SIG-M5 treated with dmso at 0.1 percent for 504 hours (cell line): Measurements from ENCODE around the gene DHX58.

Experiments
- DNase-seq: peaks from one replicate; lab custom pipeline; 2025; ENCODE audit not compliant: unreplicated experiment; lab: John Stamatoyannopoulos, UW

The DHX58 gene

DNA sequence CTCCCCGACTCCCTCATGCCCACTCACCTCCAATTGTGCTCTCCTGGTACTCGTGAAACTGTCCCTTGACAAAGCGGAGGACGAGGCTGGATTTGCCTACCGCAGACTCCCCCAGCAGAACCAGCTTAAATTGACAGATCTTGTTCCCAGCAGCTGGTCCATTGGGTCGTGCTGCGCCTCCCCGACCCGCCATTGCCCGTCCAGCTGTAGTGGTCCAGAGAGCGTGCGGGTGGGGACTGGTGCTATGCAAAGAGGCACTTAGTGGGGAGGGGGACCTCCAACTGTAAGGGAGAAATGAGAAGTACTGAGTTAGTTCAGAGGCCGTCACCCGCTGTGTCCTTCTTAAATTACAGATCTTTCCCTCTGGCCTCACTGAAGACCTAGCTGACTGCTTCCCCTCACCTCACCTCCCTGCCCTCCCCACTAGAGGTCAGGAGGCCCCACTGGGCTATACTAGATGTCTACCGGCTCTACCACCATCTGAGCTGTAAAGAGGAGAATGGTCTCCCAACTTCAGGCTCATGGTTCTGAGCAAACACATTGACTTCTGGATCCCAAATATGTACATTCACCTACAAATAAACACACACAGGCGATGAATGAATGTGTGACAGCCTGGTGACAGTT lies 17.9 kb upstream of the DHX58 start:
- DNase-seq: no peak

DNA sequence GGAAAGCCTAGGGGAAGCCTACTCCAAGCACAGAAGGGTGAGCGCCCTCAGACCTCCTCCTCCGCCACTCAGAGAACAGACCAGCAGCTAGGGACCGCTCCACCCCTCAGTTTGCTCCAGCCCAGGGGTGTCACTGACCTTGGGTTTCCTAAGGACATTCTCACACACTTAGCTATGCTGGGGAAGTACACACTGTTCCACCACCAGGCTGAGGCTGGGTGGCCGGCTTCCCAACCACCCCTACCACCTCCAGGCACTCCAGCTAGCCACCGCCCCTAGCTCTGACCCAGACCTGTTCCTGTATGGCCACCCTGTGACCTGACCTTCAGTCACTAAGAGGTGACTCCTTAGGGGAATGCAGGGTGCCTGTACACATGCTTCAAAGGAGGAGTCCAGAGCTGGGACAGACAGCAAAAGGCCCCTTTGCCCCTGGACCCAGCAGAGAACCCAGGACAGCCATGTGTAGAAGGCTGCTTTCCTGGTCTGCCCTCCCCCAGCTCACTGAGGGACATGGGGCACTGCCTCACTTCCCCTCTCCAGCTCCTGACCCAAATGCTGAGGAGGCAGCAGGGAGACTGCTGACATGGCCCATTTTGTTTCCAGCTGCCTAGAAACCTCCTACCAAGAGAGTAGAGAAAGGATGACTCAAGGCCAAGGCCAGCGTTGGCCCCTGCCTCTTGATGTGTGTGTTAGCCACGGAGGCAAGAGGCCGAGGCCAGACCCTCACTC lies 16.8 kb upstream of the DHX58 start:
- DNase-seq: no peak

DNA sequence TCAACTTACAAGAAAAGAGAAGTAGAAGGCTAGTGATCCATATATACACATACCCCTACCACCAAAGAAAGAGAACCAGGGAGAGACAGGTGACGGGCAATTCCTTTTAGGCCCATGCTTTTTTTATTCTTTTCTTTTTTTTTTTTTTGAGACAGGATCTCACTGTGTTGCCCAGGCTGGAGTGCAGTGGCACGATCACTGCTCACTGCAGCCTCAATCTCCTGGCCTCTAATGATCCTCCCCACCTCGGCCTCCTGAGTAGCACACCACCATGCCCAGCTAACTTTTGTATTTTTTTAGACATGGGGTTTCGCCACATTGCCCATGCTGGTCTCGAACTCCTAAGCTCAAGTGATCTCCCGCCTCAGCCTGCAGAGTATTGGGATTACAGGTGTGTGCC lies 14.9 kb upstream of the DHX58 start:
- no peak for DNase-seq

DNA sequence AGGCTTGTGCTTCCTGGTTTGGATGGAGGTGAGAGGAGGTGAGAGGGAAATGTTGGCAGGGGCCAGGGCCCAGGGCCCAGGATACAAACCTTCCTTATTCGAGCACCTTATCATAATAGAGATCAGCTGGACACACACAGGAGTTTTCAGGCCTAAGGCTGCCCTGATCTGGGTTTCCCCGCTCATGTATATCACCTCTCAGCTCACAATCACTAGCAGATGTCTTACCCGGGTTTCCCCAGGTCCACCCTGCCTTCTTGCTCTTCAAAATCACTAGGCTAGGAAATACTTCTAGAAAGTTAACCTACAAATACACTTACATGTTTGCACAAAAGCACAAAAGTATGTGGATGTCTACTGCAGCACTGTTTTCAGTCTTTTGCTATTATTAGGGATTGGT lies 14.3 kb upstream of the DHX58 start:
- DNase-seq: no peak

DNA sequence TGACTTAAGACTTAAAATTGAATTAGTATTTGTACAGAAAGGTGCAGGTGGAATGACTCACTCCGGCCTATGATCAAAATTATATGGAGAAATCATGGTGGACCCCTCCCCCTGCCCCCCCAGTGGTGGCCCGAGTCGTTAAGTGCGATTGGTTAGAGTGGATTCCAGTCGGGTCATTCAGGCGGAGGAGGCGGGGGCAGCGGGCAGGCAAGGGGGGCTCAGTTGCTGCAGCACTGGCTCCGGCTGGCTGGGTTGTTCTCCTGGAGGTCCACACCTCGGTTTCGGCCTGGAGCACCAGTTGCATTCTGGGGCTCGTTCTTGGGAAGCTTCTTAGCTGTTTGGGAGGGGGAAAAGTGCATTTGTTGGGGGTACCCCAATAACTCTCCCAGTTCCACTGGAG lies 13.1 kb upstream of the DHX58 start:
- DNase-seq: no peak

DNA sequence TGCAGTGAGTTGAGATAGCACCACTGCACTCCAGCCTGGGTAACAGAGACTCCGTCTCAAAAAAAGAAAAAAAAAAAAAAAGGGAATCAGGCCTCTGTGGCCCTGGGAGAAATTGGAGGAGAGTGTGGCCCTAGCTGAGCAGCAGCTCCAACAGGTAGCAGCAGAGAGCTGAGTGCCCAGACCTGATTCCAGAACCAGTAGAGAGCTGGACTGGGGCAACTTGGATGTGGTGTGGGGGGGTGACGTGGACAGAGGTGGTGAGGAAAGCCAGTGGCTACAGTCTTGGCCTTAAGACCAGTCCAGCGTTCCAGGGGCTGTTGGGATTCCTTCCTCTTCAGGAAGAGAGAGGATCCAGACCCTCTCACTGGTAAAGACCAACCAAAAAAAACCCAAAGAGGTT lies 11.7 kb upstream of the DHX58 start:
- no peak for DNase-seq

DNA sequence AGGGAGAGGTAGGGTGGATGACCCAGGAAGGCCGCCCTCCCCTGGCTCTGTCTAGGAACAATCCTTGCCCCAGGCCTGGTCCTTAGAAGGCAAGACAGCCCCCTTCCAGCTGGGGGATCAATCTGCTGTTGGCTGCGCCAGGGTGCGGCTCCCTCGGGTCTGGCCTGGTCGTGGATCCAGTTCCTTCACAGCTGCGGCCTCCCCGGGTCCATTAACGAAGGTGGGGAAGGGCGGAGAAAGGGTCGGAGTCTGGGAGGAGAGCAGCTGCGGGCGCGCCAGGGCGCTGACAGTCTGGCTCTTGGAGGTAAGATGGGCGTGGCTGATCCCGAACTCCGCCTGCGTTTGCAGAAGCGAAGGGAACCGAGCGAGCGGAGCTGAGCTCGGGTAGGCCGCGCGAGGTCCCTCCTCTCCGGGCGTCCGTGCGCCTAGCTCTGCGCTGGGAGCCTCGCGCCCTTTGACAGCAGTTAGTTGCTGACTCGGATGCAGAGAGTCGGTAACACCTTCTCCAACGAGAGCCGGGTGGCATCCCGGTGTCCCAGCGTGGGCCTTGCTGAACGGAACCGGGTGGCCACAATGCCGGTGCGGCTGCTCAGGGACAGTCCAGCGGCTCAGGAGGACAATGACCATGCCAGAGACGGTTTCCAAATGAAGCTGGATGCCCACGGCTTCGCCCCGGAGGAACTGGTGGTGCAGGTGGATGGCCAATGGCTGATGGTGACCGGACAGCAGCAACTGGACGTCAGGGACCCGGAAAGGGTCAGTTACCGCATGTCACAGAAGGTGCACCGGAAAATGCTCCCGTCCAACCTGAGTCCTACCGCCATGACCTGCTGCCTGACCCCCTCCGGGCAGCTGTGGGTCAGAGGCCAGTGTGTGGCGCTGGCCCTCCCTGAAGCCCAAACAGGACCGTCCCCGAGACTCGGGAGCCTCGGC lies 10.1 kb upstream of the DHX58 start, which contains the start of gene HSPB9:
Gene HSPB9 (plus strand): TSS at position 434 of the 933 bp plus-strand sequence. CDS start 47 bp downstream, at position 481.
- no peak for DNase-seq

DNA sequence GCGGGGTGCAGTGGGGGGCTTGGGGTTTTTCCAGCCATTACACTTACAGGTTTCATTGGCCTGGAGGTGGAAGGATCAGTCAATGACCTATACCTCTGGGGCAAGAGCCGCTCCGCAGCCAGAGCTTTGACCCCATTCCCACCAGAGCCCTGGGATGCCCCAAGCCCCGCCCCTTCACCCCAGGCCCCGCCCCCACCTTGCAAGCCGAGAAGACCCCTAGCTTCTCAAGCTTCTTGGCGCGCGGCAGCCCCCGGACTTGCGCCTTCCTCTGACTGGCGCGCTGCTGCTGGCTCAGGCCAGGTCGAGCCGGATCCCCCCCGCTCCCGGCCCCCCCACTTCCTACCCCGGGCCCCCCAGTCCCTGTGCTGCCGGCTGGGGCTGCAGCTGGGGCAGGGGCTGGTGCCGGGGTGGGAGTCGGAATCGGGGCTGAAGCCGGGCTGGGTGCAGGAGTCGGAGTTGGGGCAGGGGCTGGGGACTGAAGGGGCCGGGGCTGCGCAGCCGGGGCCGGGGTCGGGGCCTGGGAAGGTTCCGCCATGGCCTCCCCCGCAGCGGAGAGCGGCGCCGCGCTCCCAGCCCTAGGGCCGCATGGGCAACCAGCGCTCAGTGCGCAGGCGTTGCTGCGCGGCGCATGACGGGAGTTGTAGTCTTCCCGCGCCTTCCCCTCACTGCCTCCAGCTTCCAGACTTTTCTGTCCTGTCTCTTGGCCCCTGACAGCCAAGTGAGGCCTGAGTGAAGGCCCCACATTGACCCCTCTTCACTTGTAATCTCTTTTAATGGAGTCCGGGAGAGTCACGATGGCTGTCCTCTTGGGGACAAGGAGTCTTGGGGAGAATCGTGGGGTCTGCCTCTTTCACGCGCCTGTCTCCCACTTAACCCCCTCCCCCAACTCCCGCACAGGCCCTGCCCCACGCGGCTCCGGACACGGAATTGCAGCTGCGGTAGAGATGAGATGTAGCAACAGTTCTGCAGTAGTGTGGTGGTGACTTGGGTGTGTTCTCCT lies 8.6 kb upstream of the DHX58 start, which contains the start of gene KAT2A:
Gene KAT2A (minus strand): TSS at position 598 of the 1,000 bp plus-strand sequence. CDS start 63 bp downstream, at position 535.
- DNase-seq: peak; percentile 83

DNA sequence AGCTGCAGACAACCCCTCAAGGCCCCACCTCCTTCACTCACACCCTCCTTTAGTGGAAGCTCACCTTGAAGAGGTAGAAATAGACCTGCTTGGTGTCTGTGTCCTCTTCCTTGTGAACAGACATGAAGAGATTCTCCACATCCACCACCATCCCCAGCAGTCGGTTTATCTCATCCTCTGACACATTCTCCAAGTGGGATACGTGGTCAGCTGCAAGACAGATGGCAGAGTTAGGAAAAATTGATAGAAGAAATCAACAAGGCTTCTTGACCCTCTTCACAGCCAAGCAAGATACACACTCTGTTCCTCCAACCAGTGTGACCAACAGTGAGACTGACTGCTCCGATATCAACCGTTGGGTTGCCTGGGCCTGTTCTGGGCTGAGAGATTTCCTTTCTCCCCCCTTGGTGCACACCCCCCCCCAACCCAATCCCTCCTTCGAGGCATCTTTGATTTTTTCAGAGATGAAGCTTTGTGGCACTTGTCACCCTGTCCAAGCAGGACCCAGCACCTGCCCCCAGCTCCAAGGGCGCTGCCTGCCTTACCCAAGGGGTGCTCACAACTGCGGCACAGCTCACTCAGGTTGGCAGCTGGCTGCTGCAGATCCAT lies 7.8 kb upstream of the DHX58 start:
- no peak for DNase-seq

DNA sequence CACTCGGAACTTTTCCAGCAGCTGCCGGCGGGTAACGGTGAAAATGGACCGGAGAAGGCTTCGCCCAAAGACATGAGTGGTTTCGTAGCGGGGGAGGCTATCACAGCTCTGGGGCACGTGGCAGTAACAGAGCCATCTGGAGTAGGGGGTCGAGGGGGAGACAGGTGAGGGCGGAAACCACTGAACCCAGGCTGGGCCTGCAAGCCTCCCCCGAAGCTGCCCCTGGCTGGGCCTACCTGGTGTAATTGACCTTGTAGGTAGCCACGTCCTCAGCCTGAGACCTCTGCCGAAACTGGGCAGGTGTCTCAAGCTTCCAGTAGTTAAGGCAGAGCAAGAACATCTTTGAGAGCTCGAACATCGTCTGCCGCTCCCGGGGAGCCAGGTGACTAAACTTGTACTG lies 6.8 kb upstream of the DHX58 start:
- DNase-seq: no peak

DNA sequence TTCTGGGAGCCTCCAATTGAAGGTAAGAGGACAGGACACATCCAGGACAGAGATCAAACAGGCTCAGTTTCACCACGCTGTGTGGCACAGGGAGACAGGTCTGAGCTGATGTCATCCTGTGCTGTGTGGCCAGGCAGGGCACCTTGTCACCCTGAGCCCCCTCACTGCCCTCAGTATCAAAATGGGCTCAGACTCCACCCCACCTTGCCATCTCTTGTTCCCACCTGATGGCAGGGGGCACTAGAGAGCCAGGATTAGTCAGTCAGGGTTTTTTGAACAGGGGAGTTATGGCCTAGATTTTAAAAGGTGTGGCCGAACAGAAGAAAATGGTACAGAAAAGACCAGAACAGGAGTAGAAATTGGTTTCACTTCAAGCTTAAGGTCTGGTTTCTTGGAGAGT lies 6.0 kb upstream of the DHX58 start:
- peak; percentile 23 for DNase-seq

DNA sequence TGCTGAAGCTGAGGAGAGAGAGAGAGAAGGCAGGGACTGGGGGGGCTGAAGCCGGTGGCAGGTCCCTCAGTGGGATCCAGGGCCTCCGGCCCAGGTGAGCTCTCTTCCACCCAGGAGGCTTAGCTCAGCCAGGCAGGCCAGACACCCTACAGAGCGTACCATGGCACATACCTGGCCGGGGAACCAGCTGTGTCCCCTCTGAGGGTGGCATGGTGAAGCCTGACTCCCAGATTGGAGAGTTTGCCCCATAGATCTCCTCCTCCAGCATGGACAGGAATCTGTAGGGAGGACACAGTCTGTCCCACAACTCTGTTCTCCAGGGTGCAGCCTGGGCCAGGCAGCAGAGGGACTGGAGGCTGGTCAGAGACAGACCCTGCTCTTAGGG lies 5.6 kb upstream of the DHX58 start:
- DNase-seq: no peak

DNA sequence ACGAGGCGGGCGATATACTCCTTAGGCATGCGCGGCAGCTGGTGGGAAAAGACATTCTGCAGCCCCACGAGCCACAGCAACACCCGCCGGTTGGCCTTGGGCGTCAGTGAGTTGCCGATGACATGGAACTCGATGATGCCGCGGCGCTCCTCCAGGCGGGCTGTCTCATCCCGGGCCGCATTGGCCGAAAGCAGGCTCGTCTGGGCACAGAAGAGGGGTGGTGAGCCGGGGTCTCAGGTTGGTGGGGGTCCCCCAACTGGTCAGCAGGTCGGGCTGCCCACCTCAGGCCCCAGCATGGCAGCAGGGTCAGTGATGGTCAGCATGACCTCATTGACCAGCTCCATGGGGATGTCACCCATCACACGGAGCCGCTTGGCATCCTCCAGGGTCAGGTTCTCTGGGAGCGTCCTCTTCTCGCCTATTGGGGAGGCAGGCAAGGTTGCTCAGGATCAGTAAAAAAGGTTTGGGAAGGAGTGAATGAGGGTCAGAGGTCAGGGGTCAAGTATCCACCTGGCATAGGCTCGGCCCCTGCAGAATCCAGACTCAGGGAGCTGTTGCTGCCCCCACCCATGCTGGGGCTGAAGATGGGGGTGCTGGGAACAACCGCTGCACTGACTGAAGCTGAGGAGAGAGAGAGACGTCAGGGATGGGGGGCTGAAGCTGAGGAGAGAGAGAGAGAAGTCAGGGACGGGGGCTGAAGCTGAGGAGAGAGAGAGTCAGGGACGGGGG lies 5.0 kb upstream of the DHX58 start:
- DNase-seq: no peak

DNA sequence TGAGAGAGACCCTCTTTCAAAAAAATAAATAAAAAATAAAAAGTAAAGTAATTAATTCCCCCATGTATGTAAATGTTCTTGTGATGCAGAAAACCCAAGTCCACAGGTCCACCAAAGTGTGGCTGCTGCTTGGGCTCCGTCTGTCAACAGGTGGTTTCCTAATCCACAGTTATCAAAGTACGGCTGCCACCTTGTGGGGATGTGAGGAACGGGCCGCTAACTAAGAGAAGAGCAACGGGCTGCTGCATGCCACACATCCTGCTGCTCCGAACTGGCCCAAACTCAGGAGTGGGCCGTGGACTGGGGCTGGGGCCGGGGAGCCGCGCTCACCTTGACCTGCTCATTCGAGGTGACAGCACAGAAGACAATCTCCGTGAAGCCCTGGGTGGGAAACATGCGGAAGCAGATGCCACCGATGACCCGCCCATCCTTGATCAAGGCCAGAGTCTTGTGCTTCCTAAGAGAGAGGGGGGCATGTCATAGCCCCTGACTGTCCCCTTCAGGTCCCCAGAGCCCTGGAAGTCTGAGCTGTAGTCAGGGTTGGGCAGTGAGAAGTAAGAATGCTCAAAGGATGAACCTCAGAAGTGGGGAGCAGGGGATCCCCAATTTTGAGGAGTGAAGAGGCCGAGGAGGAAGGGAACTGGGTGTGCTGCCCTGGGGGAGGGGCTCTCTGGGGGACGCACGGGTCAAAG lies 4.3 kb upstream of the DHX58 start:
- DNase-seq: peak; percentile 86

DNA sequence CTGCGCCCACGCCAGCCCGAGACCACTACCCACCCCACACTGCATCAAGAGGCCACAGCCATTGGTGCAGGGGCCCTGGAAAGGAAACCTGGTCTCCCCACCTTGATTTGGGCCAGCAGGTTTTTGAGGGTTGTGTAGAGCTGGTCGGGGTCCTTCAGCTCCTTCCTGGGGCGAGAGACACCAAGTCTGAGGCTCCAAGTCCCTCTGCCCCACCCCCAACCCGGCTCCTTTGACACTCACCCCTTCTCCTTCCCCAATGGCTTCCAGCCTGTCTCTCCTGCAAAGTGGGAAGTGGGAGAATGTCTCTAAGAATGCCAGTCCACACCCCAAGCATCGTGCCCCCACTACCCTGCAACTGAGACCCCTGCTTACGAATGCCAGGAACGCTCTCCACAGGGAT lies 1.6 kb upstream of the DHX58 start:
- no peak for DNase-seq

DNA sequence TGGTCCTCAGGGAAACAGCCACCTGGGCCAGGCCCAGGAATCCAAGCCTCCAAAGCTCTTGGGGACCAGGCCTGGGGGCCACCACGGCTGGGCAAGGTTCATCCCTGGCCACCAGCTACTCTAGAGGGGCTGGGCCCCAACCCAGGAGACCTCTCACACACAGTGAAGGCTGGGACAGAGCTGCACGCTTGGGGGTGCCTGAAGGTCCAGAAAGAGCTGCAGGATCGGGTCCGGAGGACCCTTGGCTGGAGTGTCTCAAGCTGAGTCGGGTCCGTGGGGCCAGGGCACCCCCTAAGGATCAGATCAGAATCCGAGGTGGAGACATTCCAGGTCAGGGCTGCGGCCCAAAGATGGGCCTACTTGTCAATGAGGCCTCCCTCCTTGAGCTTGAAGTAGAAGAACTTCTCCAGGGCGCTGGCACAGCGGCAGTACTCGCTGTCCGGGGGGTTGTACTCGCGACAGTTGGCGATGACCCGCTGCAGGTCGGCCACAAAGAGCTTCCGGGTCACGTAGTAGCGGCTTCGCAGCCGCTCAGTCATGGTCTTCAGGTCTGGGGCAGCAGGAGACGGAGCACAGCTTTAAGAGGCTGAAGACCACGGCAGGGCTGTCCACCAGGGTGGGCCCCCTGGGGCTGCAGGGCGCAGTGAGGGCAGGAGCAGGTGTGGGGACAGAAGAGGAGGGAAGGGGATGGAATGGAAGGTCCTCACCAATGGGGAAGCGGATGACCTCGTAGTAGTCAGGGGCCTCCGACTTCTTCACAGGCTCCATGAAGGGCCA lies 967 bp upstream of the DHX58 start:
- no peak for DNase-seq

DNA sequence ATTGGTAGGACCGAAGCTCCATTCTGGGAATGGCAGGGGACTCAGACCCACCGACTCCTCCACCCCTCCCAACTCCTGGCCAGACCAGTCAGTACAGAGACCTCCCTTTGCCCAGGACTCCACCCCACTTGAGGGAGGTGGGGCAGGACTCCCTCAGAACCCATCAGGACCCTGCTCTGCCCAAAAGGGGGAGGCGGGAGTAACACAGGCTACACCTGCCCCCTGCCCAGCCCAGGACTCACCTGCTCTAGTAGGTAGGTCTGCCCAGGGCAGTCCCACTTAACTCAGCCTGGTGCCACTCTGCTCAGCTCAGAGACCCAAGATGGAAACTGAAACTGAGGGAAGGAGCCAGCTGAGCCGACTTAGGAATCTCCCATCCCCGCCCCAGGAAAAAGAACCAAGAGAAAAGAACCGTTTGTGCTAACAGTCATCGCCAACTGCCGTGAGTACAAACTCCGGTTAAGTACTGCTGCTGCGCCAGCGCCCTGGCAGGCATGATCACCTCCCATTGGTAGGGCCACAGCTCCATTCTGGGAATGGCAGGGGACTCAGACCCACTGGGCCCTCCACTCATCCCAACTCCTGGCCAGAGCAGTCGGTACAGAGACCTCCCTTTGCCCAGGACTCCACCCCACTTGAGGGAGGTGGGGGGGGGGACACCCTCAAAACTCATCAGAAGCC lies 503 bp downstream of the DHX58 start:
- DNase-seq: no peak
